Measurements from ENCODE around the gene EREG.

The EREG gene

GRCh38 chr4:74415602-74416300, 50.8 kb downstream of the EREG start:
- Histone ChIP-seq H3K4me1 (ENCODE audit: control insufficient read depth, insufficient read depth, low read length, poor library complexity, severe bottlenecking) (no peaks in the 10 kb centered on the region), H3K36me3 (ENCODE audit: control insufficient read depth, insufficient read depth, low read length) (no peaks in the 10 kb centered on the region), H3K9me3 (ENCODE audit: control insufficient read depth, low read length) (no peaks in the 10 kb centered on the region), H3K4me3 (ENCODE audit: insufficient read depth, low read depth, low read length, poor library complexity, severe bottlenecking) (no peak overlapping the region), H3K27me3 (replicated peaks; ENCODE audit: control insufficient read depth, insufficient read depth, low read length, poor library complexity, severe bottlenecking) (no peaks in the 10 kb centered on the region), H3K27ac (ENCODE audit: insufficient read depth, low read length, poor library complexity, severe bottlenecking) (no peak overlapping the region)
- no peak for DNase-seq

GRCh38 chr4:74418063-74418670, 53.2 kb downstream of the EREG start:
- H3K36me3 ChIP-seq (ENCODE audit: control insufficient read depth, insufficient read depth, low read length): no peaks in the 10 kb centered on the region
- H3K27me3 ChIP-seq (replicated peaks; ENCODE audit: control insufficient read depth, insufficient read depth, low read length, poor library complexity, severe bottlenecking): no peaks in the 10 kb centered on the region
- no peaks in the 10 kb centered on the region for H3K9me3 ChIP-seq (ENCODE audit: control insufficient read depth, low read length)
- no peak for DNase-seq
- H3K27ac ChIP-seq (ENCODE audit: insufficient read depth, low read length, poor library complexity, severe bottlenecking): no peak overlapping the region
- no peaks in the 10 kb centered on the region for H3K4me1 ChIP-seq (ENCODE audit: control insufficient read depth, insufficient read depth, low read length, poor library complexity, severe bottlenecking)
- no peak overlapping the region for H3K4me3 ChIP-seq (ENCODE audit: insufficient read depth, low read depth, low read length, poor library complexity, severe bottlenecking)

GRCh38 chr4:74420863-74421262, 55.9 kb downstream of the EREG start:
- H3K36me3 ChIP-seq (ENCODE audit: control insufficient read depth, insufficient read depth, low read length): no peaks in the 10 kb centered on the region
- no peak overlapping the region for H3K4me3 ChIP-seq (ENCODE audit: insufficient read depth, low read depth, low read length, poor library complexity, severe bottlenecking)
- H3K27ac ChIP-seq (ENCODE audit: insufficient read depth, low read length, poor library complexity, severe bottlenecking): no peak overlapping the region
- no peaks in the 10 kb centered on the region for H3K9me3 ChIP-seq (ENCODE audit: control insufficient read depth, low read length)
- H3K4me1 ChIP-seq (ENCODE audit: control insufficient read depth, insufficient read depth, low read length, poor library complexity, severe bottlenecking): no peaks in the 10 kb centered on the region
- no peak for DNase-seq
- no peaks in the 10 kb centered on the region for H3K27me3 ChIP-seq (replicated peaks; ENCODE audit: control insufficient read depth, insufficient read depth, low read length, poor library complexity, severe bottlenecking)

GRCh38 chr4:74423104-74423503, 58.2 kb downstream of the EREG start:
- H3K4me3 ChIP-seq (ENCODE audit: insufficient read depth, low read depth, low read length, poor library complexity, severe bottlenecking): no peak overlapping the region
- no peak for DNase-seq
- no peaks in the 10 kb centered on the region for H3K36me3 ChIP-seq (ENCODE audit: control insufficient read depth, insufficient read depth, low read length)
- no peaks in the 10 kb centered on the region for H3K27me3 ChIP-seq (replicated peaks; ENCODE audit: control insufficient read depth, insufficient read depth, low read length, poor library complexity, severe bottlenecking)
- H3K9me3 ChIP-seq (ENCODE audit: control insufficient read depth, low read length): no peaks in the 10 kb centered on the region
- H3K27ac ChIP-seq (ENCODE audit: insufficient read depth, low read length, poor library complexity, severe bottlenecking): no peak overlapping the region
- no peaks in the 10 kb centered on the region for H3K4me1 ChIP-seq (ENCODE audit: control insufficient read depth, insufficient read depth, low read length, poor library complexity, severe bottlenecking)

GRCh38 chr4:74424111-74424510, 59.2 kb downstream of the EREG start:
- Histone ChIP-seq H3K4me1 (ENCODE audit: control insufficient read depth, insufficient read depth, low read length, poor library complexity, severe bottlenecking) (no peaks in the 10 kb centered on the region), H3K27ac (ENCODE audit: insufficient read depth, low read length, poor library complexity, severe bottlenecking) (no peak overlapping the region), H3K9me3 (ENCODE audit: control insufficient read depth, low read length) (no peaks in the 10 kb centered on the region), H3K36me3 (ENCODE audit: control insufficient read depth, insufficient read depth, low read length) (no peaks in the 10 kb centered on the region), H3K4me3 (ENCODE audit: insufficient read depth, low read depth, low read length, poor library complexity, severe bottlenecking) (no peak overlapping the region), H3K27me3 (replicated peaks; ENCODE audit: control insufficient read depth, insufficient read depth, low read length, poor library complexity, severe bottlenecking) (no peaks in the 10 kb centered on the region)
- DNase-seq: no peak

- no peak for DNase-seq
- no peaks in the 10 kb centered on the region for H3K9me3 ChIP-seq (ENCODE audit: control insufficient read depth, low read length)
- H3K27me3 ChIP-seq (replicated peaks; ENCODE audit: control insufficient read depth, insufficient read depth, low read length, poor library complexity, severe bottlenecking): no peaks in the 10 kb centered on the region
- no peaks in the 10 kb centered on the region for H3K36me3 ChIP-seq (ENCODE audit: control insufficient read depth, insufficient read depth, low read length)
- no peaks in the 10 kb centered on the region for H3K4me1 ChIP-seq (ENCODE audit: control insufficient read depth, insufficient read depth, low read length, poor library complexity, severe bottlenecking)
- no peak overlapping the region for H3K4me3 ChIP-seq (ENCODE audit: insufficient read depth, low read depth, low read length, poor library complexity, severe bottlenecking)
- no peak overlapping the region for H3K27ac ChIP-seq (ENCODE audit: insufficient read depth, low read length, poor library complexity, severe bottlenecking)
Observed at GRCh38 chr4:74426101-74426500, 61.2 kb downstream of the EREG start.

GRCh38 chr4:74428276-74428675, 63.3 kb downstream of the EREG start:
- Histone ChIP-seq H3K27me3 (replicated peaks; ENCODE audit: control insufficient read depth, insufficient read depth, low read length, poor library complexity, severe bottlenecking) (no peaks in the 10 kb centered on the region), H3K36me3 (ENCODE audit: control insufficient read depth, insufficient read depth, low read length) (no peaks in the 10 kb centered on the region), H3K4me1 (ENCODE audit: control insufficient read depth, insufficient read depth, low read length, poor library complexity, severe bottlenecking) (no peaks in the 10 kb centered on the region), H3K9me3 (ENCODE audit: control insufficient read depth, low read length) (no peaks in the 10 kb centered on the region), H3K4me3 (ENCODE audit: insufficient read depth, low read depth, low read length, poor library complexity, severe bottlenecking) (no peak overlapping the region), H3K27ac (ENCODE audit: insufficient read depth, low read length, poor library complexity, severe bottlenecking) (no peak overlapping the region)
- no peak for DNase-seq

GRCh38 chr4:74431113-74431826, 66.3 kb downstream of the EREG start:
- Histone ChIP-seq H3K27ac (ENCODE audit: insufficient read depth, low read length, poor library complexity, severe bottlenecking) (no peak overlapping the region), H3K9me3 (ENCODE audit: control insufficient read depth, low read length) (no peaks in the 10 kb centered on the region), H3K27me3 (replicated peaks; ENCODE audit: control insufficient read depth, insufficient read depth, low read length, poor library complexity, severe bottlenecking) (no peaks in the 10 kb centered on the region), H3K4me1 (ENCODE audit: control insufficient read depth, insufficient read depth, low read length, poor library complexity, severe bottlenecking) (no peaks in the 10 kb centered on the region), H3K36me3 (ENCODE audit: control insufficient read depth, insufficient read depth, low read length) (no peaks in the 10 kb centered on the region), H3K4me3 (ENCODE audit: insufficient read depth, low read depth, low read length, poor library complexity, severe bottlenecking) (no peak overlapping the region)
- DNase-seq: no peak

- H3K27ac ChIP-seq (ENCODE audit: insufficient read depth, low read length, poor library complexity, severe bottlenecking): no peak overlapping the region
- H3K27me3 ChIP-seq (replicated peaks; ENCODE audit: control insufficient read depth, insufficient read depth, low read length, poor library complexity, severe bottlenecking): no peaks in the 10 kb centered on the region
- DNase-seq: no peak
- no peaks in the 10 kb centered on the region for H3K36me3 ChIP-seq (ENCODE audit: control insufficient read depth, insufficient read depth, low read length)
- H3K4me3 ChIP-seq (ENCODE audit: insufficient read depth, low read depth, low read length, poor library complexity, severe bottlenecking): no peak overlapping the region
- H3K9me3 ChIP-seq (ENCODE audit: control insufficient read depth, low read length): no peaks in the 10 kb centered on the region
- H3K4me1 ChIP-seq (ENCODE audit: control insufficient read depth, insufficient read depth, low read length, poor library complexity, severe bottlenecking): no peaks in the 10 kb centered on the region
Observed at GRCh38 chr4:74433043-74433442, 68.1 kb downstream of the EREG start.

GRCh38 chr4:74433541-74434172, 68.7 kb downstream of the EREG start:
- Histone ChIP-seq H3K36me3 (ENCODE audit: control insufficient read depth, insufficient read depth, low read length) (no peaks in the 10 kb centered on the region), H3K27ac (ENCODE audit: insufficient read depth, low read length, poor library complexity, severe bottlenecking) (no peak overlapping the region), H3K4me3 (ENCODE audit: insufficient read depth, low read depth, low read length, poor library complexity, severe bottlenecking) (no peak overlapping the region), H3K9me3 (ENCODE audit: control insufficient read depth, low read length) (no peaks in the 10 kb centered on the region), H3K27me3 (replicated peaks; ENCODE audit: control insufficient read depth, insufficient read depth, low read length, poor library complexity, severe bottlenecking) (no peaks in the 10 kb centered on the region), H3K4me1 (ENCODE audit: control insufficient read depth, insufficient read depth, low read length, poor library complexity, severe bottlenecking) (no peaks in the 10 kb centered on the region)
- no peak for DNase-seq
